Endothelial cell of umbilical vein (primary cell): ENCODE data around the gene SPIRE1. TPM values are rescaled to one million over a fixed set of nuclear protein-coding genes. Genes with fewer than 3 reads are reported as not detected.

ENCODE experiments used
- BruUV-seq: library from RNA; stranded (reverse); fragments of 400-500 nt; replicated peaks from 2 replicates; lab custom pipeline; 2021; lab: Mats Ljungman, UMichigan
- CTCF ChIA-PET: fragments of 300-600, 350-600 bp; sonication (Branson Sonifier 250); formaldehyde crosslinking; loops from one replicate; lab custom pipeline; 2021; ENCODE audit warnings: antibody characterized with exemption, inconsistent platforms; lab: Charles Lee
- POLR2A ChIA-PET: fragments of 300-600, 350-600 bp; sonication (Branson Sonifier 250); formaldehyde crosslinking; loops from one replicate; lab custom pipeline; 2021; ENCODE audit warnings: antibody characterized with exemption, inconsistent platforms; lab: Charles Lee
- DNase-seq: peaks from one replicate; pipeline ENCODE4 v3.0.0-alpha.2; 2011; ENCODE audit warnings: low read depth, low spot score
- FAIRE-seq: peaks from 2 replicates; lab custom pipeline; 2011; peaks lifted over from hg19 to GRCh38; lab: Jason Lieb, UNC
- H2AFZ ChIP-seq: 2 replicates; pipeline ENCODE4 v1.6.0; 2012; ENCODE audit warnings: low read depth, low read length, control low read depth, inconsistent platforms
- H3K27ac ChIP-seq: 2 replicates; pipeline ENCODE4 v1.5.1; 2011; ENCODE audit warnings: low read depth, mild to moderate bottlenecking, control low read depth, low read length, moderate library complexity; ENCODE audit not compliant: insufficient read depth
- H3K27me3 ChIP-seq, 2 experiments: 2 replicates each; pipeline versions ENCODE4 v1.6.0 to v1.6.1; 2011; ENCODE audit warnings: low read length in 2 of 2, mixed read lengths in 1 of 2; ENCODE audit not compliant: control insufficient read depth in 2 of 2, insufficient read depth in 2 of 2
- H3K36me3 ChIP-seq, 2 experiments: 2 replicates in 1 of 2; 3 replicates in 1 of 2; pipeline ENCODE4 v1.5.1; 2011; ENCODE audit warnings: low read length in 2 of 2, mild to moderate bottlenecking in 1 of 2, moderate library complexity in 1 of 2; ENCODE audit not compliant: control insufficient read depth in 2 of 2, insufficient read depth in 2 of 2; ENCODE audit errors: extremely low read depth in 1 of 2
- H3K4me1 ChIP-seq: 3 replicates; pipeline ENCODE4 v1.5.1; 2011; ENCODE audit warnings: mild to moderate bottlenecking, low read length; ENCODE audit not compliant: control insufficient read depth, insufficient read depth; ENCODE audit errors: extremely low read depth
- H3K4me2 ChIP-seq: 2 replicates; pipeline ENCODE4 v1.6.1; 2011; ENCODE audit warnings: low read length, control low read depth, mixed read lengths; ENCODE audit not compliant: insufficient read depth
- H3K4me3 ChIP-seq, 3 experiments: fragments of 200-600 bp in 1 of 3; sonication (generic), shearing (Covaris generic) in 1 of 3; replicated peaks in 1 of 3; 2 replicates each; pipeline ENCODE4 v1.5.1; 2011 to 2016; ENCODE audit warnings: control low read depth in 3 of 3, low read length in 3 of 3, mild to moderate bottlenecking in 2 of 3, inconsistent platforms in 1 of 3, low read depth in 1 of 3, moderate library complexity in 1 of 3; ENCODE audit not compliant: insufficient read depth in 1 of 3
- H3K79me2 ChIP-seq: 2 replicates; pipeline ENCODE4 v1.6.0; 2012; ENCODE audit warnings: low read length, inconsistent platforms; ENCODE audit not compliant: control insufficient read depth, insufficient read depth
- H3K9ac ChIP-seq: replicated peaks from 2 replicates; pipeline ENCODE3; 2011; ENCODE audit warnings: low read length, control low read depth; ENCODE audit not compliant: insufficient read depth; ENCODE audit errors: extremely low read depth
- H3K9me1 ChIP-seq: replicated peaks from 3 replicates; pipeline ENCODE4 v1.6.0; 2011; ENCODE audit warnings: mild to moderate bottlenecking, low read length; ENCODE audit not compliant: control insufficient read depth, insufficient read depth; ENCODE audit errors: extremely low read depth
- H3K9me3 ChIP-seq: replicated peaks from 2 replicates; pipeline ENCODE4 v1.5.1; 2012; ENCODE audit warnings: low read length, inconsistent platforms; ENCODE audit not compliant: control insufficient read depth, insufficient read depth
- H4K20me1 ChIP-seq: replicated peaks from 2 replicates; pipeline ENCODE3; 2011; ENCODE audit warnings: mild to moderate bottlenecking, low read length; ENCODE audit not compliant: control insufficient read depth, insufficient read depth; ENCODE audit errors: extremely low read depth
- CTCF ChIP-seq, 2 donors: IDR thresholded peaks; 1 replicate in 1 of 2; 2 replicates in 1 of 2; pipeline ENCODE4 v1.5.1; 2011; ENCODE audit warnings: low read length in 2 of 2, mild to moderate bottlenecking in 2 of 2, moderate library complexity in 2 of 2, control low read depth in 1 of 2, inconsistent platforms in 1 of 2, low read depth in 1 of 2; ENCODE audit not compliant: insufficient read depth in 1 of 2; ENCODE audit errors: extremely low read depth in 1 of 2
- EZH2 ChIP-seq: IDR thresholded peaks from 2 replicates; pipeline ENCODE4 v1.6.1; 2012; ENCODE audit warnings: borderline replicate concordance, low read depth, mild to moderate bottlenecking, moderate library complexity, low read length, inconsistent platforms; ENCODE audit not compliant: severe bottlenecking
- FOS ChIP-seq: IDR thresholded peaks from 2 replicates; pipeline ENCODE4 v1.6.1; 2011; ENCODE audit warnings: mild to moderate bottlenecking, low read length, moderate library complexity, borderline replicate concordance; ENCODE audit not compliant: insufficient read depth
- GATA2 ChIP-seq: IDR thresholded peaks from 2 replicates; pipeline ENCODE4 v1.7.0; 2011; ENCODE audit warnings: low read depth, mild to moderate bottlenecking, moderate library complexity, mixed read lengths, low read length; ENCODE audit not compliant: insufficient read length, insufficient read depth
- JUN ChIP-seq: IDR thresholded peaks from 2 replicates; pipeline ENCODE4 v1.6.1; 2011; ENCODE audit warnings: borderline replicate concordance, low read depth; ENCODE audit not compliant: insufficient read length, insufficient read depth
- MYC ChIP-seq: IDR thresholded peaks from one replicate; pipeline ENCODE4 v1.6.1; 2011; ENCODE audit warnings: mild to moderate bottlenecking, low read depth, low read length
- POLR2A ChIP-seq: IDR thresholded peaks from 2 replicates; pipeline ENCODE4 v1.6.1; 2012; ENCODE audit warnings: low read depth, mild to moderate bottlenecking, control low read depth, low read length
- POLR2AphosphoS5 ChIP-seq: IDR thresholded peaks from 2 replicates; pipeline ENCODE4 v1.6.1; 2012; ENCODE audit warnings: low read depth, mild to moderate bottlenecking, control low read depth, low read length, moderate library complexity; ENCODE audit not compliant: insufficient read depth
- dilution Hi-C: fragments of 300-500 bp; cut with MboI; formaldehyde crosslinking; loops from one replicate; pipeline ENCODE4 v1.15.0; 2019; ENCODE audit warnings: low sequenced_read_pairs; ENCODE audit not compliant: extremely low pct_ligation_motif_present
- intact Hi-C: fragments of 100-400 bp; cut with micrococcal nuclease; formaldehyde crosslinking; loops from one replicate; pipeline ENCODE4 v1.10.0; 2022
- polyA plus RNA-seq, 4 experiments: library from polyadenylated mRNA; depleted of rRNA in 3 of 4; stranded (reverse) in 3 of 4; unstranded in 1 of 4; fragments of >200 nt; gene quantifications; 2 replicates each; pipeline versions ENCODE4 v1.2.1 to v1.2.3, GENCODE V29; 2011 to 2012; ENCODE audit warnings: missing spikeins in 1 of 4
- total RNA-seq: library from RNA; stranded (reverse); gene quantifications from 2 replicates; pipeline ENCODE4 v1.2.3, GENCODE V29; 2021
- TF ChIP-seq, protein P1 (sequence below): IDR thresholded peaks from 2 replicates; pipeline ENCODE4 v1.6.1; 2011; ENCODE audit not compliant: insufficient read depth, insufficient read length

Gene SPIRE1
- total and polyA plus RNA-seq, 2 donors (not counting 3 experiments of a cell fraction or from before 2014, with no cell fraction given): 13.1 to 44.0 TPM

GRCh38 chr18:12398625-12399024 is 259.3 kb downstream of the SPIRE1 start:
- Histone ChIP-seq H3K36me3 (no peaks in the 10 kb centered on the region), H3K9ac (no peak overlapping the region), H3K79me2 (no peaks in the 10 kb centered on the region), H3K4me3 (no peak overlapping the region), H2AFZ (no peak overlapping the region), H3K4me1 (peaks cover 2% of the 10 kb centered on the region), H3K27me3 (no peaks in the 10 kb centered on the region), H3K9me1 (no peaks in the 10 kb centered on the region), H3K4me2 (no peak overlapping the region), H4K20me1 (no peaks in the 10 kb centered on the region), H3K27ac (no peak overlapping the region), H3K9me3 (no peaks in the 10 kb centered on the region)
- FAIRE-seq: no peak
- ChIA-PET POLR2A (no interaction called here), CTCF (no interaction called here)
- TF ChIP-seq POLR2AphosphoS5: no peak
- TF ChIP-seq, protein P1, sequence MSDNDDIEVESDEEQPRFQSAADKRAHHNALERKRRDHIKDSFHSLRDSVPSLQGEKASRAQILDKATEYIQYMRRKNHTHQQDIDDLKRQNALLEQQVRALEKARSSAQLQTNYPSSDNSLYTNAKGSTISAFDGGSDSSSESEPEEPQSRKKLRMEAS: no peak
- no peak for TF ChIP-seq CTCF (IDR thresholded peaks at IDR 0.05; ENCODE audit: extremely low read depth in 1 of 2, insufficient read depth in 1 of 2, low read depth in 1 of 2, low read length in 2 of 2)
- no peak for TF ChIP-seq POLR2A
- TF ChIP-seq EZH2: no peak
- no peak for TF ChIP-seq FOS
- no peak for TF ChIP-seq MYC
- no peak for TF ChIP-seq JUN
- no peak for TF ChIP-seq GATA2
- dilution Hi-C loops: no loop called here
- intact Hi-C loops: no loop called here
- no peak for DNase-seq
- BruUV-seq: no TSS peak
